HCT116 (cell line): Measurements from ENCODE around the gene CHRND. TPM values are rescaled to one million over a fixed set of nuclear protein-coding genes. Genes with fewer than 3 reads are reported as not detected.

ENCODE experiments used
- ATAC-seq: fragments of 200-7000 bp; cut with Tn5 transposase; 2 replicates; pipeline ENCODE4 v1.9.1; 2020; ENCODE audit warnings: mild to moderate bottlenecking, moderate library complexity
- BruUV-seq: library from RNA; stranded (reverse); fragments of 400-500 nt; replicated peaks from 2 replicates; lab custom pipeline; 2021; lab: Mats Ljungman, UMichigan
- CTCF ChIA-PET: fragments of 300-600 bp; sonication (Branson Sonifier 250); formaldehyde crosslinking; loops from one replicate; lab custom pipeline; 2021; ENCODE audit warnings: antibody characterized with exemption; lab: Charles Lee
- POLR2A ChIA-PET: fragments of 300-600, 350-600 bp; sonication (Branson Sonifier 250); formaldehyde crosslinking; loops from one replicate; lab custom pipeline; 2021; ENCODE audit warnings: antibody characterized with exemption; lab: Charles Lee
- RAD21 ChIA-PET, 2 experiments: fragments of 300-600 bp; sonication (Branson Sonifier 250); formaldehyde crosslinking; loops; one replicate each; lab custom pipeline; 2023; ENCODE audit warnings: low total read pairs in 2 of 2; ENCODE audit not compliant: uncharacterized antibody in 2 of 2, unreplicated experiment in 2 of 2, low non-redundant PET in 1 of 2; lab: Charles Lee
- DNase-seq: peaks from one replicate; pipeline ENCODE4 v3.0.0-alpha.2; 2010; ENCODE audit warnings: low read depth, low spot score
- H2AFZ ChIP-seq: fragments of 200-600 bp; shearing (Covaris generic), sonication (generic); 2 replicates; pipeline ENCODE4 v1.6.1; 2017; ENCODE audit warnings: low read depth, mixed run types, mixed read lengths, antibody characterized with exemption, low read length; ENCODE audit not compliant: poor library complexity, severe bottlenecking
- H3K27ac ChIP-seq: 2 replicates; pipeline ENCODE4 v1.5.1; 2012; ENCODE audit warnings: low read depth, low read length
- H3K27me3 ChIP-seq: fragments of 200-600 bp; sonication (generic); 2 replicates; pipeline ENCODE4 v1.6.1; 2016; ENCODE audit warnings: mixed run types, low read length, mixed read lengths; ENCODE audit not compliant: insufficient read depth
- H3K36me3 ChIP-seq, 2 experiments: fragments of 200-500 bp in 1 of 2; fragments of 200-600 bp in 1 of 2; sonication (Bioruptor generic) in 1 of 2; sonication (generic) in 1 of 2; 2 replicates each; pipeline versions ENCODE4 v1.5.1 to v1.6.1; 2014 to 2016; ENCODE audit warnings: low read length in 2 of 2, inconsistent platforms in 1 of 2, mixed read lengths in 1 of 2, mixed run types in 1 of 2; ENCODE audit not compliant: insufficient read depth in 2 of 2, control insufficient read depth in 1 of 2
- H3K4me1 ChIP-seq, 2 experiments: fragments of 200-600 bp in 1 of 2; sonication (generic) in 1 of 2; 2 replicates each; pipeline versions ENCODE4 v1.5.1 to v1.6.1; 2012 to 2017; ENCODE audit warnings: low read length in 2 of 2, inconsistent platforms in 1 of 2, mild to moderate bottlenecking in 1 of 2, mixed read lengths in 1 of 2, mixed run types in 1 of 2, moderate library complexity in 1 of 2; ENCODE audit not compliant: insufficient read depth in 2 of 2, control insufficient read depth in 1 of 2
- H3K4me2 ChIP-seq: fragments of 200-600 bp; sonication (generic); 2 replicates; pipeline ENCODE4 v1.6.1; 2017; ENCODE audit warnings: mixed run types, low read length, mixed read lengths
- H3K4me3 ChIP-seq, 2 experiments: fragments of 200-600 bp in 1 of 2; sonication (generic) in 1 of 2; replicated peaks in 1 of 2; 2 replicates each; pipeline ENCODE4 v1.5.1; 2011 to 2016; ENCODE audit warnings: low read length in 2 of 2, control low read depth in 1 of 2, low read depth in 1 of 2, mild to moderate bottlenecking in 1 of 2, mixed read lengths in 1 of 2, mixed run types in 1 of 2
- H3K79me2 ChIP-seq: fragments of 200-600 bp; sonication (generic); 2 replicates; pipeline ENCODE4 v1.6.1; 2017; ENCODE audit warnings: mild to moderate bottlenecking, mixed run types, low read length, moderate library complexity, mixed read lengths; ENCODE audit not compliant: insufficient read depth
- H3K9ac ChIP-seq: fragments of 200-600 bp; sonication (generic); 2 replicates; pipeline ENCODE4 v1.6.1; 2016; ENCODE audit warnings: low read length, mixed read lengths
- H3K9me2 ChIP-seq: fragments of 200-600 bp; sonication (generic), shearing (Covaris generic); 2 replicates; pipeline ENCODE4 v1.6.1; 2017; ENCODE audit warnings: mixed run types, mild to moderate bottlenecking, moderate library complexity; ENCODE audit not compliant: insufficient read depth
- H3K9me3 ChIP-seq, 2 experiments: fragments of 200-500 bp in 1 of 2; fragments of 200-600 bp in 1 of 2; sonication (Bioruptor generic) in 1 of 2; sonication (generic) in 1 of 2; 2 replicates each; pipeline ENCODE4 v1.6.1; 2014 to 2017; ENCODE audit warnings: low read length in 2 of 2, mixed read lengths in 2 of 2, inconsistent platforms in 1 of 2, low read depth in 1 of 2, mild to moderate bottlenecking in 1 of 2, mixed run types in 1 of 2, moderate library complexity in 1 of 2; ENCODE audit not compliant: control insufficient read depth in 1 of 2, insufficient read depth in 1 of 2
- H4K20me1 ChIP-seq: fragments of 200-600 bp; sonication (generic), shearing (Covaris generic); 2 replicates; pipeline ENCODE4 v1.6.1; 2017; ENCODE audit warnings: mixed run types, mild to moderate bottlenecking, moderate library complexity; ENCODE audit not compliant: insufficient read depth
- ATF3 ChIP-seq: IDR thresholded peaks from 2 replicates; pipeline ENCODE4 v1.6.1; 2012
- EGR1 ChIP-seq: IDR thresholded peaks from 2 replicates; pipeline ENCODE4 v1.6.1; 2012; ENCODE audit warnings: low read depth
- EZH2 ChIP-seq: fragments of 200-600 bp; sonication (generic); IDR thresholded peaks from 2 replicates; pipeline ENCODE4 v1.6.1; 2017; ENCODE audit warnings: antibody characterized with exemption, mixed run types
- JUND ChIP-seq: IDR thresholded peaks from 2 replicates; pipeline ENCODE4 v1.6.1; 2012
- RAD21 ChIP-seq: IDR thresholded peaks from 2 replicates; pipeline ENCODE4 v1.6.1; 2012; ENCODE audit warnings: low read depth, mild to moderate bottlenecking
- REST ChIP-seq: IDR thresholded peaks from 2 replicates; pipeline ENCODE4 v1.6.1; 2012; ENCODE audit warnings: low read depth
- SIN3A ChIP-seq: IDR thresholded peaks from 2 replicates; pipeline ENCODE4 v1.6.1; 2012; ENCODE audit warnings: low read depth
- TCF7L2 ChIP-seq: IDR thresholded peaks from 2 replicates; pipeline ENCODE4 v1.7.0; 2011; ENCODE audit warnings: borderline replicate concordance, inconsistent platforms; ENCODE audit not compliant: insufficient read depth, insufficient read length; ENCODE audit errors: extremely low read depth
- ZBTB33 ChIP-seq: IDR thresholded peaks from 2 replicates; pipeline ENCODE4 v1.6.1; 2011; ENCODE audit warnings: mild to moderate bottlenecking, low read length, moderate library complexity; ENCODE audit not compliant: insufficient replicate concordance; ENCODE audit errors: extremely low read depth
- ZFX ChIP-seq: fragments of 450-650 bp; IDR thresholded peaks from 2 replicates; pipeline ENCODE4 v1.6.1; 2017
- ZNF274 ChIP-seq: fragments of 200-500 bp; sonication (Bioruptor generic); IDR thresholded peaks from 2 replicates; pipeline ENCODE4 v1.6.1; 2014; ENCODE audit warnings: mild to moderate bottlenecking, low read depth, low read length, inconsistent platforms
- intact Hi-C: fragments of 100-400 bp; cut with micrococcal nuclease; formaldehyde crosslinking; loops from 2 replicates; pipeline ENCODE4 v1.10.0; 2022
- total RNA-seq: library from RNA; stranded (reverse); gene quantifications from one replicate; pipeline ENCODE4 v1.2.1, GENCODE V29; 2021; ENCODE audit not compliant: unreplicated experiment

The CHRND gene
- total RNA-seq, 1 experiment from 2014 or later, result not detected

GRCh38 chr2:232501794-232502390 lies 24.1 kb upstream of the CHRND start:
- intact Hi-C loops, result no loop called here
- H2AFZ ChIP-seq, result no peak overlapping the region
- RAD21 ChIA-PET, result no interaction called here
- POLR2A ChIA-PET, result interaction anchor here (0.7 kb wide), 1 partner anchor 27 kb away, joined by 3 read pairs; no protein-coding TSS in a partner anchor
- H3K36me3 ChIP-seq, result no peaks in the 10 kb centered on the region
- H3K27ac ChIP-seq, result no peak overlapping the region
- no peaks in the 10 kb centered on the region for H3K79me2 ChIP-seq
- no peaks in the 10 kb centered on the region for H3K27me3 ChIP-seq
- no peak overlapping the region for H3K4me3 ChIP-seq
- H3K9ac ChIP-seq, result no peak overlapping the region
- H3K9me2 ChIP-seq, result no peaks in the 10 kb centered on the region
- no TSS peak for BruUV-seq
- ATAC-seq (no peak), DNase-seq (no peak)
- no peaks in the 10 kb centered on the region for H4K20me1 ChIP-seq
- H3K4me1 ChIP-seq, result no peaks in the 10 kb centered on the region
- H3K9me3 ChIP-seq, result no peaks in the 10 kb centered on the region
- no peak overlapping the region for H3K4me2 ChIP-seq
- CTCF ChIA-PET, result interaction anchor here (0.6 kb wide), 1 partner anchor 12 kb away, joined by 3 read pairs; no protein-coding TSS in a partner anchor
- TF ChIP-seq EGR1 (no peak), ZNF274 (no peak), JUND (no peak), ZBTB33 (no peak), EZH2 (no peak), RAD21 (no peak), REST (no peak), TCF7L2 (no peak), ZFX (no peak), SIN3A (no peak), ATF3 (no peak)
